ENCODE results near the gene POLR1B.
"Not testable (repeated sequence)": the region's sequence is repeated elsewhere in the genome, so short reads cannot be mapped to it uniquely, and the experiment has no call there.

Gene POLR1B, protein sequence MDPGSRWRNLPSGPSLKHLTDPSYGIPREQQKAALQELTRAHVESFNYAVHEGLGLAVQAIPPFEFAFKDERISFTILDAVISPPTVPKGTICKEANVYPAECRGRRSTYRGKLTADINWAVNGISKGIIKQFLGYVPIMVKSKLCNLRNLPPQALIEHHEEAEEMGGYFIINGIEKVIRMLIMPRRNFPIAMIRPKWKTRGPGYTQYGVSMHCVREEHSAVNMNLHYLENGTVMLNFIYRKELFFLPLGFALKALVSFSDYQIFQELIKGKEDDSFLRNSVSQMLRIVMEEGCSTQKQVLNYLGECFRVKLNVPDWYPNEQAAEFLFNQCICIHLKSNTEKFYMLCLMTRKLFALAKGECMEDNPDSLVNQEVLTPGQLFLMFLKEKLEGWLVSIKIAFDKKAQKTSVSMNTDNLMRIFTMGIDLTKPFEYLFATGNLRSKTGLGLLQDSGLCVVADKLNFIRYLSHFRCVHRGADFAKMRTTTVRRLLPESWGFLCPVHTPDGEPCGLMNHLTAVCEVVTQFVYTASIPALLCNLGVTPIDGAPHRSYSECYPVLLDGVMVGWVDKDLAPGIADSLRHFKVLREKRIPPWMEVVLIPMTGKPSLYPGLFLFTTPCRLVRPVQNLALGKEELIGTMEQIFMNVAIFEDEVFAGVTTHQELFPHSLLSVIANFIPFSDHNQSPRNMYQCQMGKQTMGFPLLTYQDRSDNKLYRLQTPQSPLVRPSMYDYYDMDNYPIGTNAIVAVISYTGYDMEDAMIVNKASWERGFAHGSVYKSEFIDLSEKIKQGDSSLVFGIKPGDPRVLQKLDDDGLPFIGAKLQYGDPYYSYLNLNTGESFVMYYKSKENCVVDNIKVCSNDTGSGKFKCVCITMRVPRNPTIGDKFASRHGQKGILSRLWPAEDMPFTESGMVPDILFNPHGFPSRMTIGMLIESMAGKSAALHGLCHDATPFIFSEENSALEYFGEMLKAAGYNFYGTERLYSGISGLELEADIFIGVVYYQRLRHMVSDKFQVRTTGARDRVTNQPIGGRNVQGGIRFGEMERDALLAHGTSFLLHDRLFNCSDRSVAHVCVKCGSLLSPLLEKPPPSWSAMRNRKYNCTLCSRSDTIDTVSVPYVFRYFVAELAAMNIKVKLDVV

DNA sequence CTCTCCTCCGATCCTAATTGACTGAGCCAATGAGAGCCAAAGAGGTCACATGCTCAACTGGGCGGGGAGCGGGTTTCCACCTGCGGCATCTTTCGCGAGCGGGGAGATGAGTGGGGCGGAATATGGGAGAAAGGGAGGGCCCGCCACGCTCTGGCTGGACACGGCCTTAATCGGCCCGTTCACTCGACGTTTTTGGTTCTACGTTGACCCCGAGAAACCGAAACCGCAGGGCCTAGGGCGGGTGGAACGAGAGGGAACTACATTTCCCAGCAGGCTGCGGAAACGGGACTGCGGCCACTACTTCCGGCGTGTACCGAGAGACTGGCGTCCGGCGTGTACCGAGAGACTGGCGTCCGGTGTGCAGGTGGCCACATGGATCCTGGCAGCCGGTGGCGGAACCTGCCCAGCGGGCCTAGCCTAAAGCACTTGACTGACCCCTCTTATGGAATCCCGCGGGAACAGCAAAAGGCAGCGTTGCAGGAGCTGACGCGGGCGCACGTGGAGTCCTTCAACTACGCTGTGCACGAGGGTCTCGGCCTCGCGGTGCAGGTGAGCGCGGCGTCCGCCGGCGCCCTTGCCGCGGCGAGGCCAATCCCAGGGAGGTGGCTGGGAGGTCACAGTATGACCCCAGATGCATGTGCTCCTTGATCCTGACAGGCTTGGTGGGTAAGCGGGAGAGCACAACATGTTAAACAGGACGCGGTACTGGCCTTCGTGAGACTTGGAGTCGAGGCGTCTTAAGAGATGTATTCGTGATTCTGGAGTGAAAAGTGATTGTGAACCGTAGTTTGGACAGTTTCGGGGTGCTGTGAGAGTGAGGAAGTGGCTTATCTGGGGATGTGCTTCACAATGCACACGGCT is at the start of gene POLR1B:
TSS of gene POLR1B (plus strand) at position 343 of the 861 bp plus-strand sequence. CDS start at position 373, 30 bp downstream.
- H3K4me3 ChIP-seq (ENCODE audit: low read depth, low read length): peak within 1 kb of the TSS; percentile 81
- TF ChIP-seq, protein P1, sequence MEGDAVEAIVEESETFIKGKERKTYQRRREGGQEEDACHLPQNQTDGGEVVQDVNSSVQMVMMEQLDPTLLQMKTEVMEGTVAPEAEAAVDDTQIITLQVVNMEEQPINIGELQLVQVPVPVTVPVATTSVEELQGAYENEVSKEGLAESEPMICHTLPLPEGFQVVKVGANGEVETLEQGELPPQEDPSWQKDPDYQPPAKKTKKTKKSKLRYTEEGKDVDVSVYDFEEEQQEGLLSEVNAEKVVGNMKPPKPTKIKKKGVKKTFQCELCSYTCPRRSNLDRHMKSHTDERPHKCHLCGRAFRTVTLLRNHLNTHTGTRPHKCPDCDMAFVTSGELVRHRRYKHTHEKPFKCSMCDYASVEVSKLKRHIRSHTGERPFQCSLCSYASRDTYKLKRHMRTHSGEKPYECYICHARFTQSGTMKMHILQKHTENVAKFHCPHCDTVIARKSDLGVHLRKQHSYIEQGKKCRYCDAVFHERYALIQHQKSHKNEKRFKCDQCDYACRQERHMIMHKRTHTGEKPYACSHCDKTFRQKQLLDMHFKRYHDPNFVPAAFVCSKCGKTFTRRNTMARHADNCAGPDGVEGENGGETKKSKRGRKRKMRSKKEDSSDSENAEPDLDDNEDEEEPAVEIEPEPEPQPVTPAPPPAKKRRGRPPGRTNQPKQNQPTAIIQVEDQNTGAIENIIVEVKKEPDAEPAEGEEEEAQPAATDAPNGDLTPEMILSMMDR (IDR thresholded peaks at IDR 0.05; ENCODE audit: borderline replicate concordance, insufficient read depth, low read depth, low read length): no peak

GRCh38 chr2:112493048-112493447 is 49.2 kb upstream of the POLR1B start:
- TF ChIP-seq, protein P1 (IDR thresholded peaks at IDR 0.05; ENCODE audit: borderline replicate concordance, insufficient read depth, low read depth, low read length): no peak
- H3K4me3 ChIP-seq (ENCODE audit: low read depth, low read length): no peak overlapping the region

- TF ChIP-seq, protein P1 (IDR thresholded peaks at IDR 0.05; ENCODE audit: borderline replicate concordance, insufficient read depth, low read depth, low read length): no peak
- H3K4me3 ChIP-seq (ENCODE audit: low read depth, low read length): no peak overlapping the region
Observed at GRCh38 chr2:112493858-112494648, 48.2 kb upstream of the POLR1B start.

- TF ChIP-seq, protein P1 (IDR thresholded peaks at IDR 0.05; ENCODE audit: borderline replicate concordance, insufficient read depth, low read depth, low read length): no peak
- H3K4me3 ChIP-seq (ENCODE audit: low read depth, low read length): no peak overlapping the region
Observed at GRCh38 chr2:112494828-112495227, 47.4 kb upstream of the POLR1B start.

GRCh38 chr2:112495878-112496277 is 46.4 kb upstream of the POLR1B start:
- H3K4me3 ChIP-seq (ENCODE audit: low read depth, low read length): not testable (repeated sequence)

- H3K4me3 ChIP-seq (ENCODE audit: low read depth, low read length): not testable (repeated sequence)
Observed at GRCh38 chr2:112500850-112501484, 41.3 kb upstream of the POLR1B start.

- not testable (repeated sequence) for H3K4me3 ChIP-seq (ENCODE audit: low read depth, low read length)
Observed at GRCh38 chr2:112509239-112509998, 32.8 kb upstream of the POLR1B start.

All from GM12875 (cell line).